Mucosa of rectum (tissue), 2 donors: Measurements from ENCODE around the gene SDK1.
"Not testable (repeated sequence)": the region's sequence is repeated elsewhere in the genome, so short reads cannot be mapped to it uniquely, and the experiment has no call there.

Source experiments
- H3K27ac ChIP-seq, 2 donors: one replicate each; pipeline ENCODE4 v1.7.0; 2013; ENCODE audit warnings: inconsistent platforms in 2 of 2, low read depth in 2 of 2, low read length in 2 of 2
- H3K27me3 ChIP-seq, 2 donors: one replicate each; pipeline ENCODE4 v1.7.0; 2013; ENCODE audit warnings: low read length in 2 of 2; ENCODE audit not compliant: control insufficient read depth in 2 of 2, insufficient read depth in 2 of 2
- H3K36me3 ChIP-seq, 2 donors: one replicate each; pipeline ENCODE4 v1.7.0; 2013; ENCODE audit warnings: low read length in 2 of 2; ENCODE audit not compliant: control insufficient read depth in 2 of 2, insufficient read depth in 2 of 2
- H3K4me1 ChIP-seq, 2 donors: one replicate each; pipeline ENCODE4 v1.7.0; 2013; ENCODE audit warnings: low read length in 2 of 2, mild to moderate bottlenecking in 1 of 2; ENCODE audit not compliant: control insufficient read depth in 2 of 2, insufficient read depth in 2 of 2
- H3K4me3 ChIP-seq, 2 donors: one replicate each; pipeline ENCODE4 v1.7.0; 2013; ENCODE audit warnings: low read length in 2 of 2
- H3K9ac ChIP-seq, 2 donors: one replicate each; pipeline ENCODE4 v1.7.0; 2013; ENCODE audit warnings: low read length in 2 of 2, low read depth in 1 of 2, mild to moderate bottlenecking in 1 of 2
- H3K9me3 ChIP-seq, 2 donors: one replicate each; pipeline ENCODE4 v1.7.0; 2013; ENCODE audit warnings: low read length in 2 of 2; ENCODE audit not compliant: control insufficient read depth in 2 of 2
- donor health status: healthy.
- donor health status: Normal muscosa, but diverticular disease.

Gene SDK1

GRCh38 chr7:4308205-4308590 is 1007.1 kb downstream of the SDK1 start:
- no peaks in the 10 kb centered on the region for H3K4me1 ChIP-seq
- H3K27ac ChIP-seq, result no peak overlapping the region
- no peaks in the 10 kb centered on the region for H3K9me3 ChIP-seq
- H3K9ac ChIP-seq, result no peak overlapping the region
- H3K36me3 ChIP-seq, result no peaks in the 10 kb centered on the region
- no peak overlapping the region for H3K4me3 ChIP-seq
- no peaks in the 10 kb centered on the region for H3K27me3 ChIP-seq

GRCh38 chr7:4313911-4314310 is 1012.9 kb downstream of the SDK1 start:
- not testable (repeated sequence) for H3K9me3 ChIP-seq, H3K27me3 ChIP-seq, H3K36me3 ChIP-seq, H3K4me1 ChIP-seq, H3K4me3 ChIP-seq, H3K27ac ChIP-seq, H3K9ac ChIP-seq

GRCh38 chr7:4314316-4314715 is 1013.3 kb downstream of the SDK1 start:
- H3K4me1 ChIP-seq, result not testable (repeated sequence)

More at GRCh38 chr7:4314316-4314715, 1013.3 kb downstream of the SDK1 start:
- not testable (repeated sequence) for H3K4me3 ChIP-seq, H3K9ac ChIP-seq, H3K36me3 ChIP-seq, H3K27ac ChIP-seq, H3K9me3 ChIP-seq, H3K27me3 ChIP-seq
